Activated naive CD8-positive, alpha-beta T cell treated with anti-CD3 and anti-CD28 coated beads, Interleukin-2, amount 10 ng/mL, durations not matched to agents 7 days and 5 days (primary cell): Measurements from ENCODE around the gene CD4. TPM values are rescaled to one million over a fixed set of nuclear protein-coding genes. Genes with fewer than 3 reads are reported as not detected.
"Not testable (repeated sequence)": the region's sequence is repeated elsewhere in the genome, so short reads cannot be mapped to it uniquely, and the experiment has no call there.

Source experiments
- ATAC-seq: fragments of 150-1000 bp; cut with Tn5 transposase; one replicate; pipeline ENCODE4 v1.10.0; 2021; ENCODE audit warnings: low read depth, moderate library complexity
- POLR2A ChIA-PET: fragments of 350-600 bp; sonication (Branson Sonifier 250); formaldehyde crosslinking; loops from one replicate; lab custom pipeline; 2021; ENCODE audit warnings: antibody characterized with exemption; lab: Charles Lee
- DNase-seq: peaks from one replicate; pipeline ENCODE4 v3.0.0; 2021
- H3K27ac Mint-ChIP-seq: one replicate; pipeline ENCODE4 v1.8.0; 2022; ENCODE audit warnings: mild to moderate bottlenecking, mixed read lengths
- H3K27me3 Mint-ChIP-seq: one replicate; pipeline ENCODE4 v1.8.0; 2022; ENCODE audit warnings: mild to moderate bottlenecking, moderate library complexity, mixed read lengths
- H3K36me3 Mint-ChIP-seq: one replicate; pipeline ENCODE4 v1.8.0; 2021; ENCODE audit warnings: mild to moderate bottlenecking, mixed read lengths
- H3K4me1 Mint-ChIP-seq: one replicate; pipeline ENCODE4 v1.8.0; 2021; ENCODE audit warnings: mixed read lengths
- H3K4me3 Mint-ChIP-seq: one replicate; pipeline ENCODE4 v1.8.0; 2022; ENCODE audit warnings: mild to moderate bottlenecking, moderate library complexity, mixed read lengths
- H3K9me3 Mint-ChIP-seq: one replicate; pipeline ENCODE4 v1.8.0; 2021; ENCODE audit warnings: mixed read lengths
- total RNA-seq, 2 experiments: library from RNA; stranded (reverse); gene quantifications; one replicate each; pipeline ENCODE4 v1.2.3, GENCODE V29; 2021

The CD4 gene
- total RNA-seq: 1 to 10 TPM; 2.6 to 3.0 TPM

GRCh38 chr12:6788972-6789924, at the start of gene CD4:
Gene CD4, plus strand, starts transcription at chr12:6789528. Its CDS starts 10,611 bp downstream, at chr12:6800139.
- Mint-ChIP-seq H3K9me3 (no peaks in the 10 kb centered on the region), H3K27me3 (peaks cover 11% of the 10 kb centered on the region), H3K27ac (peak within 1 kb of the TSS; percentile 63), H3K4me3 (no peak within 1 kb of the TSS), H3K4me1 (peaks cover 39% of the 10 kb centered on the region), H3K36me3 (no peaks in the 10 kb centered on the region)
- DNase-seq (no peak), ATAC-seq (no peak)
- POLR2A ChIA-PET: interaction anchor here (0.7 to 1.3 kb wide), 3 partner anchors 16 to 65 kb away, joined by 3 to 6 read pairs (median 4); partner anchors contain the start of gene COPS7A

DNA sequence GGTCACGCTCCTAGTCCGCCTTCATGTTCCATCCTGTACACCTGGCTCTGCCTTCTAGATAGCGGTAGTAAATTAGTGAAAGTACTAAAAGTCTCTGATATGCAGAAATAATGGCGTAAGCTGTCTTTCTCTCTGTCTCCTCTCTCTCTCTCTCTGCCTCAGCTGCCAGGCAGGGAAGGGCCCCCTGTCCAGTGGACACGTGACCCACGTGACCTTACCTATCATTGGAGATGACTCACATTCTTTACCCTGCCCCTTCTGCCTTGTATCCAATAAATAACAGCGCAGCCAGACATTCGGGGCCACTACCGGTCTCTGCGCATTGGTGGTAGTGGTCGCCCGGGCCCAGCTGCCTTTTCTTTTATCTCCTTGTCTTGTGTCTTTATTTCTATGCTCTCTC, 47.2 kb upstream of the CD4 start:
- H3K4me1 Mint-ChIP-seq: peaks cover 14% of the 10 kb centered on the region
- not testable (repeated sequence) for DNase-seq, H3K27ac Mint-ChIP-seq, H3K36me3 Mint-ChIP-seq, ATAC-seq, H3K27me3 Mint-ChIP-seq, H3K9me3 Mint-ChIP-seq, H3K4me3 Mint-ChIP-seq
- POLR2A ChIA-PET: interaction anchor here (0.6 to 0.9 kb wide), 2 partner anchors 9 to 18 kb away, joined by 3 to 6 read pairs; partner anchors contain the start of gene COPS7A

DNA sequence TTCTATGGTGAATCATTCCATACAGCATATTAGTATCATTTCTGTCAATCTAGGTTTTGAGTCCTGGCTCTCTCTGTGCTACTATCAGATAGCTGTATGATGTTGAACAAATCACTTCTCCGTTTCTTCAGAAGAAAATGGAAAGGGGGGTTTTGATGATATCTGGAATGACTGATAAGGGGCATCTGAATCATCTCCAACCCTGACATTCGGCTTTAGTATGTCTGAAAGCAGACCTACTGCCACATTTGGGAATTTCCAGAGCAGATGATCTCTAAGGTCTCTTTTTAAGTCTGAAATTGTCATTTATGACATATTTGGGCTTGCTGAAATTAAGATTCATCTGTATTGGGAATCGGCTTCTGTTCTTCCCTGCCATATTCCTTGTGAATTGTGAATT, 46.5 kb upstream of the CD4 start:
- DNase-seq: no peak
- Mint-ChIP-seq H3K27ac (no peak overlapping the region), H3K4me3 (no peak overlapping the region), H3K27me3 (no peaks in the 10 kb centered on the region), H3K36me3 (peaks cover 15% of the 10 kb centered on the region), H3K4me1 (peaks cover 16% of the 10 kb centered on the region), H3K9me3 (no peaks in the 10 kb centered on the region)
- no peak for ATAC-seq
- POLR2A ChIA-PET: interaction anchor here (0.6 to 0.9 kb wide), 2 partner anchors 9 to 19 kb away, joined by 3 to 6 read pairs; partner anchors contain the start of gene COPS7A

DNA sequence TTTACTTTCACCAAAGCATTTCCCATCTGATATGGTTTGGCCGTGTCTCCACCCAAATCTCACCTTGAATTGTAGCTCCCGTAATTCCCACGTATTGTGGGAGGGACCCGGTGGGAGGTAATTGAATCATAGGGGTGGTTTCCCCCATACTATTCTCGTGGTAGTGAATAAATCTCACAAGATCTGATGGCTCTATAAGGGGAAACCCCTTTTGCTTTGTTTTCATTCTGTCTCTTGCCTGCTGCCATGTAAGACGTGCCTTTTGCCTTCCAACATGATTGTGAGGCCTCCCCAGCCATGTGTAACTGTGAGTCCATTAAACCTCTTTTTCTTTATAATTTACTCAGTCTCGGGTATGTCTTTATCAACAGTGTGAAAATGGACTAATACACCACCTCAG, 46.0 kb upstream of the CD4 start:
- peaks cover 16% of the 10 kb centered on the region for H3K4me1 Mint-ChIP-seq

DNA sequence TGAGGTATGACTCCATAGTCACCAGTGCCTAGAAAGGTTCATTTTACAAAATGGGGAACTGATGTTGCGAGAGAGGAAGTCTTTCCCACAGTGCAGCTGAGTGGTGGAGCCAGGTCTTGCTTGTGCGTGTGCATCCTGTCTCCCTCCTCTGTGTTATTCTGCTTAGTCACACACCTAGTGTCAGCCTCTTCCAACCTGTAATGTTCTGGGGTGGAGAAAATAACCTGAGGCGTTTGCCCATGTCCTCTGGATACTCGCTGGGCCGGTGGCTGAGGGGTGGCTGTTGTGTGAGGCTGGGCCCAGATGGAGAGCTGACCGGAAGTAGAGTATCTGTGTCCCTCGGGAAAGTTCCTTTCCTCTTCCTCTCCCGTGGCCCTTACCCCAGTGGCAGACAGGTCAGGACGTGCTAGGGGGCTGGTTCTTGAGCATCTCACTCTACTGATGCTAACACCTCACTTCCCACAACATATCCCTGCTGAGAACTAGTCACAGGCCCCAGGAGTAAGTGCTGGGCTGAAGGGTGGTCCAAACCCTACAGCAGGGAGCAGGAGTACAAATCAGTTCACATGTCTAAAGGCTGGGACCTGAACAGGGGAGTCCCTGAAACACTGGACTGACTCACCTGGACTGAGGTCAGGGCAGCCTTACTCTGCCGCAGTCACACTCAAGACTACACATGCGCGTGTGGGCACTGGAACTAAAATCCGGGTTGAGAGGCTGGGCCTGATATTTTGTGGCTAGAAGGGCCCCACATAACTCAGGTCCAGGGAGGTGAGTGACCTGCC, 43.4 kb upstream of the CD4 start:
- POLR2A ChIA-PET: interaction anchor here (0.6 to 1.6 kb wide), 5 partner anchors 19 to 106 kb away, joined by 3 to 5 read pairs (median 3); partner anchors contain the start of genes CDCA3, COPS7A and USP5
- DNase-seq: no peak
- H3K4me3 Mint-ChIP-seq: peak overlapping the region; percentile 34

More for the DNA sequence above, 46.0 kb upstream of the CD4 start:
- ATAC-seq, H3K27me3 Mint-ChIP-seq, DNase-seq, H3K27ac Mint-ChIP-seq, H3K4me3 Mint-ChIP-seq, H3K9me3 Mint-ChIP-seq: not testable (repeated sequence)
- POLR2A ChIA-PET: interaction anchor here (0.9 to 2.0 kb wide), 2 partner anchors 10 to 19 kb away, joined by 3 to 15 read pairs; partner anchors contain the start of genes COPS7A and MLF2
- peaks cover 20% of the 10 kb centered on the region for H3K36me3 Mint-ChIP-seq

GRCh38 chr12:6747216-6747615, 42.1 kb upstream of the CD4 start:
- DNase-seq (no peak), ATAC-seq (no peak)
- no peak overlapping the region for H3K4me3 Mint-ChIP-seq
- H3K27ac Mint-ChIP-seq: peak overlapping the region; percentile 65
- H3K4me1 Mint-ChIP-seq: peaks cover 30% of the 10 kb centered on the region
- no peaks in the 10 kb centered on the region for H3K9me3 Mint-ChIP-seq
- H3K36me3 Mint-ChIP-seq: peaks cover 37% of the 10 kb centered on the region
- POLR2A ChIA-PET: interaction anchor here (0.7 to 1.6 kb wide), 3 partner anchors 19 to 104 kb away, joined by 3 to 4 read pairs (median 3); partner anchors contain the start of genes CDCA3 and USP5
- no peaks in the 10 kb centered on the region for H3K27me3 Mint-ChIP-seq

More for the DNA sequence above, 43.4 kb upstream of the CD4 start:
- no peaks in the 10 kb centered on the region for H3K27me3 Mint-ChIP-seq
- H3K36me3 Mint-ChIP-seq: peaks cover 30% of the 10 kb centered on the region
- H3K4me1 Mint-ChIP-seq: peaks cover 20% of the 10 kb centered on the region
- no peaks in the 10 kb centered on the region for H3K9me3 Mint-ChIP-seq
- H3K27ac Mint-ChIP-seq: peak overlapping the region; percentile 87
- ATAC-seq: peak; percentile 99

DNA sequence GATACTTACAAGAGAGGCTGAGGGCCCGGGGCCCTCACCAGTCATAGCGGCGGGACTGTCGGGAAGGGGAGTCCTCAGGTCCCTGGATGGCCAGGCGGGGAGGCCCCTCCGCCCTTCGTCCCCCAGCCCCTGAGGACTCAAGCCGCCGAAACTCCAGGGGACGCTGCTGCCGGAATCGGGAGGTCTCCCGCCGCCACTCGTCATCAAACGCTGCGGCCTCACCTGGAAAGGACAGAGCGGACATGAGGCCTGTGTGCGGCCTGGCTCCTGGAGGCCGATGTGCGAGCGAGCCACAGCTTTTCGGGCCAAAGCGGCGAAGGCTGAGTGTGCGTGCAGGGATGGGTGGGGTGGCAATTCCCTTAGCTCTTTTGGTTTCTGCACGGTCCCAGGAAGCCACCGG, 40.6 kb upstream of the CD4 start:
- ATAC-seq (no peak), DNase-seq (no peak)
- Mint-ChIP-seq H3K36me3 (peaks cover 39% of the 10 kb centered on the region), H3K27ac (no peak overlapping the region), H3K27me3 (no peaks in the 10 kb centered on the region), H3K4me1 (peaks cover 34% of the 10 kb centered on the region), H3K9me3 (no peaks in the 10 kb centered on the region), H3K4me3 (no peak overlapping the region)
- POLR2A ChIA-PET: no interaction called here

- Mint-ChIP-seq H3K4me3 (no peak overlapping the region), H3K4me1 (peaks cover 30% of the 10 kb centered on the region), H3K27ac (no peak overlapping the region), H3K9me3 (no peaks in the 10 kb centered on the region), H3K27me3 (no peaks in the 10 kb centered on the region), H3K36me3 (peaks cover 33% of the 10 kb centered on the region)
- ATAC-seq (no peak), DNase-seq (no peak)
- POLR2A ChIA-PET: no interaction called here
Measured at GRCh38 chr12:6750506-6750905, 38.8 kb upstream of the CD4 start.

DNA sequence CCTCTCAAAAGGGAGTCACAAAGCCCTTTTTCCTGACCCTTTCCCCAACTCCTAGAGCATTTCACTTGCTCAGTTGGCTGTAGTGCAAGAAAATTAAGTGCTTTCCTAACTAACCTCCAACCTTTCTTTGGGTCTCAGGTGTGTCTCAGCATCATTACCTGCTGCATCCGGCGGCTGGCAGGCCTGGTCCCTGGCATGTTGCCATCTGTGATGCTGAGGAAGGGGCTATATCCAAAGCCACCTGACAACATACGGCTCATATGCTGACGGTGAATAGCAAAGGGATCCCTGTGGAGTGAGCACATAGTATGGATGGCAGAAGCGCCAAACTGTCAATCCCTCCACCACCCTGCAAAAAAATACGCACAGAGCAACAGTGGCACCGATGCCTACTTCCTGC, 37.6 kb upstream of the CD4 start:
- peaks cover 25% of the 10 kb centered on the region for H3K4me1 Mint-ChIP-seq
- peak overlapping the region; percentile 95 for H3K4me3 Mint-ChIP-seq
- POLR2A ChIA-PET: interaction anchor here (0.5 to 3.8 kb wide), 12 partner anchors 15 to 142 kb away, joined by 3 to 43 read pairs (median 12); partner anchors contain the start of genes CDCA3, COPS7A, PTMS and TPI1
- no peak for ATAC-seq
- no peak for DNase-seq
- H3K9me3 Mint-ChIP-seq: no peaks in the 10 kb centered on the region
- peak overlapping the region; percentile 98 for H3K27ac Mint-ChIP-seq
- peaks cover 31% of the 10 kb centered on the region for H3K36me3 Mint-ChIP-seq
- H3K27me3 Mint-ChIP-seq: peaks cover 5% of the 10 kb centered on the region

DNA sequence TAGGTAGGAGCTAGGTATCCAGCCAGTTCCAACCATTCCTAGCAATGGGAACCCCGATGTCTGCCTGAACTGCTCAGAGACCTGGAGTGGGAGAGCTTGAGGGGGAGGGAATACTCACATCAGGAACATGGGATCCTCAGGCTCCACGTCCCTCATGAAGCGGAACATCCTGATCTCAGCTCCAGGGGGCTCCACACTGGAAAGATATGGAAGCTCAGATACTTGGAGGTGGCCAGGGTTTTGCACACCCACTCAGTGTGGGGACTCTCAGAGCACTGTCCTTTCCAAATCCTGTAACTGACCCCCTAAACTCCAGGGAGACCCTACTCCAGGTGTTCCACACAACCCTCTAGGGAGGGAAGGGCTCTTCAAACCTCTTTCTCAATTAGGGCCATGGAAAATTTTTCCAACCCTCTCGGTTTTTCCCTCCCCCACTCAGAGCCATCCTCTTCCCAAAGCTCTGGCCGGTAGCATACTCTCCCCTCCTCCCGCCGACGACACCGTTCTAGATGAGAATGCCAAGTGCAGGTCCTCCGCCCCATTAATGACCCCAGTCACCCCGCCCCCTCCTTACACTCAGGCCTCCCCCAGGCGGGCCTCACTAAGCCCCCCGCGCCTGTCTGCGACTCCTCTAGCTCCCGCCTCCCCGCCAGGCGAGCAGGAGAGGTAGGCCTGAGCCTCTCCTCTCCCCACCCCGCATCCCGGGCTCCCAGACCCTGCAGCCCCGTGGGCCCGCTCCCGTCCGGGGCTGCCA, 37.0 kb upstream of the CD4 start:
- DNase-seq (no peak), ATAC-seq (no peak)
- Mint-ChIP-seq H3K27ac (peak overlapping the region; percentile 98), H3K9me3 (no peaks in the 10 kb centered on the region), H3K4me1 (peaks cover 23% of the 10 kb centered on the region), H3K36me3 (peaks cover 28% of the 10 kb centered on the region), H3K4me3 (peak overlapping the region; percentile 95), H3K27me3 (peaks cover 8% of the 10 kb centered on the region)
- POLR2A ChIA-PET: interaction anchor here (0.5 to 3.8 kb wide), 30 partner anchors 8 to 259 kb away, joined by 3 to 43 read pairs (median 5); partner anchors contain the start of genes CDCA3, COPS7A, MRPL51 and PTMS

GRCh38 chr12:6752921-6753771, 36.2 kb upstream of the CD4 start, which contains the start of gene MLF2:
Gene MLF2, minus strand, starts transcription at chr12:6753141. Its CDS starts 807 bp downstream, at chr12:6752334.
- Mint-ChIP-seq H3K4me1 (peaks cover 26% of the 10 kb centered on the region), H3K36me3 (peaks cover 20% of the 10 kb centered on the region), H3K27me3 (peaks cover 9% of the 10 kb centered on the region), H3K27ac (peak within 1 kb of the TSS; percentile 98), H3K4me3 (peak within 1 kb of the TSS; percentile 95), H3K9me3 (no peaks in the 10 kb centered on the region)
- DNase-seq: peak; percentile 99
- ATAC-seq: peak; percentile 96
- POLR2A ChIA-PET: interaction anchor here (0.6 to 3.8 kb wide), 29 partner anchors 9 to 300 kb away, joined by 3 to 43 read pairs (median 5); partner anchors contain the start of genes CDCA3, COPS7A, MRPL51 and PTMS
